Stomach smooth muscle (tissue), 2 donors: Measurements from ENCODE around the gene MEIS1.
A peak's percentile ranks its signal among the peaks of the same experiment; 100 is the strongest.

Experiments used
- H3K27ac ChIP-seq: one replicate; pipeline ENCODE4 v1.7.0; 2013; ENCODE audit warnings: mild to moderate bottlenecking, low read length, inconsistent platforms
- H3K27me3 ChIP-seq, 2 donors: one replicate each; pipeline ENCODE4 v1.7.0; 2013; ENCODE audit warnings: low read length in 2 of 2; ENCODE audit not compliant: insufficient read depth in 2 of 2, control insufficient read depth in 1 of 2
- H3K36me3 ChIP-seq, 2 donors: one replicate each; pipeline ENCODE4 v1.7.0; 2013; ENCODE audit warnings: low read length in 2 of 2; ENCODE audit not compliant: control insufficient read depth in 2 of 2, insufficient read depth in 2 of 2
- H3K4me1 ChIP-seq: one replicate; pipeline ENCODE4 v1.7.0; 2013; ENCODE audit warnings: low read length; ENCODE audit not compliant: control insufficient read depth, insufficient read depth
- H3K4me3 ChIP-seq, 2 donors: one replicate each; pipeline ENCODE4 v1.7.0; 2013; ENCODE audit warnings: low read length in 2 of 2
- H3K9ac ChIP-seq, 2 donors: one replicate each; pipeline ENCODE4 v1.7.0; 2013; ENCODE audit warnings: low read length in 2 of 2, mild to moderate bottlenecking in 1 of 2
- H3K9me3 ChIP-seq, 2 donors: one replicate each; pipeline ENCODE4 v1.7.0; 2013; ENCODE audit warnings: low read length in 2 of 2; ENCODE audit not compliant: control insufficient read depth in 2 of 2
- donor health status: healthy.
- donor health status: Pancreatic carcinoma.

Gene MEIS1

DNA sequence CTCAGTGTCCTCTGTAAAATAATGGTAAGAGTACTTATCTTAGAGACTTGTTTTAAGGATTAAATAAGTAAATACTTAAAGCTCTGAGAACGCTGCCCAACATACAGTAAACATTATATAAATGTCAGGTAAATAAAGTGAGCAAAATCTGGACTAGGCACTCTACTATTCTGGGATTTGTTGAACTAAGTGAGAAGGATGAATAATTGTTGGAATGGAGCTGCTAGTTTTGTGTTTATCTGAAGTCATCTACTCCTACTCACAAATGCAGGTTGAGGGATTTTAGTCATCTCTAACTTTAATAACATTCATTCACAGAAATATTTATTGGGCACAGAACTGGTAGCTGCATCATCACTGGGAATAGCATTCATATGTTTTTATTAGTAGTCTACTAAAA is 103.4 kb downstream of the MEIS1 start:
- Histone ChIP-seq H3K4me1 (peaks cover 38% of the 10 kb centered on the region), H3K9me3 (no peaks in the 10 kb centered on the region), H3K27me3 (no peaks in the 10 kb centered on the region), H3K4me3 (no peak overlapping the region), H3K27ac (no peak overlapping the region), H3K36me3 (peaks cover 0 to 5% of the 10 kb centered on the region in 2 donors), H3K9ac (no peak overlapping the region)

GRCh38 chr2:66539452-66539851 is 104.5 kb downstream of the MEIS1 start:
- Histone ChIP-seq H3K4me3 (no peak overlapping the region), H3K27ac (peak overlapping the region; percentile 8), H3K4me1 (peaks cover 43% of the 10 kb centered on the region), H3K9me3 (no peaks in the 10 kb centered on the region), H3K27me3 (no peaks in the 10 kb centered on the region), H3K36me3 (peaks cover 0 to 7% of the 10 kb centered on the region in 2 donors), H3K9ac (no peak overlapping the region)

- peaks cover 0 to 7% of the 10 kb centered on the region in 2 donors for H3K36me3 ChIP-seq
- no peak overlapping the region for H3K27ac ChIP-seq
- no peaks in the 10 kb centered on the region for H3K27me3 ChIP-seq
- no peak overlapping the region for H3K9ac ChIP-seq
- H3K4me1 ChIP-seq = peaks cover 45% of the 10 kb centered on the region
- H3K4me3 ChIP-seq = no peak overlapping the region
- no peaks in the 10 kb centered on the region for H3K9me3 ChIP-seq
Measured at GRCh38 chr2:66541646-66542045, 106.7 kb downstream of the MEIS1 start.

DNA sequence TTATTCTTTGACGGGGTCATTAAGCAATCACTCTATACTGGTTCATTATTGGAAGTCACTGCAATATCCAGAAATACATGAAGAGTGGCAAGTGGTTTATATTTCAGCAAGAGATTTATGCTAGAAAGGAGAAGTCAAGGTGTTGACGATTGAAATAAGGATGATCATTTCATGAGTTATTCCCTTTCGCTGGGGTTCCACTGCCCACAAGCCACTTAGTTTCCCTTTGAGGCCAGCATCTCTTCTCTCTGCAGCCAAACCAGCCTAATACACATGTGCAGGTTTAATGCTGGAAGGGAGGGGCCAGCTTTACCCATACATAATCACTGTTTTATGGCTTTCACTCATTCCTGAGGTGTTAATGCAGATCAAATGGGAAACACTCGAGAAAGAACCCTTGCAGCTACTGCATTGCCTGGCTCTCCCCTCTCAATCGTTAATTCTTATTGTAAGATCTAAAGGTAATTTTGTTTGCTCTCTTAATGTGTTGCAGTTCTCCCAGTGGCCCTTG is 108.4 kb downstream of the MEIS1 start:
- peaks cover 2 to 11% of the 10 kb centered on the region in 2 donors for H3K36me3 ChIP-seq
- H3K4me1 ChIP-seq = peaks cover 41% of the 10 kb centered on the region
- H3K9me3 ChIP-seq = no peaks in the 10 kb centered on the region
- no peak overlapping the region for H3K9ac ChIP-seq
- H3K27me3 ChIP-seq = no peaks in the 10 kb centered on the region
- H3K4me3 ChIP-seq = no peak overlapping the region
- no peak overlapping the region for H3K27ac ChIP-seq

DNA sequence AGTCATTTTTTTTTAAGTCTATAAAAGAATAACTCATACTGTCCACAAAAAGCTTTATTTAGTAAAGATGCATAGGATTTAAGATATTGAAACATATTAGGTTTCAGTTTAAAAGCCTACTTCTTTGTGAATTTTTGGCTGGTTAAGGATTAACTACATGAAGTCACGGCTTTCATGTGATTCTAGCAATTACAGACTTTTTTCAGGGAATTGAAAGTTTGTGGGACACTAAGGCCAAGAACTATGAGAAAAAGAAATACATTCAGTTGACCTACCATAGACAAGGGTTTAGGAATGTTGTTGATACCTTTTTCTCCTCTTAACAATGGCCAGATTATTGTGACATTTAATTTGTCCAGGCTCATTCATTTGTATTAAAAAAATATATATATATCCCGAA is 109.3 kb downstream of the MEIS1 start:
- Histone ChIP-seq H3K9me3 (no peaks in the 10 kb centered on the region), H3K4me1 (peaks cover 41% of the 10 kb centered on the region), H3K9ac (no peak overlapping the region), H3K36me3 (peaks cover 7 to 14% of the 10 kb centered on the region in 2 donors), H3K4me3 (no peak overlapping the region), H3K27ac (no peak overlapping the region), H3K27me3 (no peaks in the 10 kb centered on the region)

DNA sequence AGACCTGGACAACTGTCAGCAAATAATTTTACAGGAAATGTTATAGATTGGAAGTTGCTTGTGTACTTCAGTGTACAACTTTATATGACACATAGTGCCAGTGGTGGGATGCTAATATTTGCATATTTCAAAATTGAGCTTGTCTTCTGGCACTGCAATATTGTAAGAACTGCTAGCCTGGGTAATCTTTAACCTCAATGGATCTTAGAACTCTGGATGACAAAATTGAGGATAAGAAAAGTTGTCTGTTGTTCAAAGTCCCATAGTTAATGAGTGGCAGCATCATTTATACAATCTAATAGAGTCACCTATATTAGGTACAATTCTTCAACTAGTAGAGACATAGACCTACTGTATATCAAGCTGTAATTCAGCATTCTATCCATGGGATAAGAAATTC is 110.3 kb downstream of the MEIS1 start:
- peaks cover 32% of the 10 kb centered on the region for H3K4me1 ChIP-seq

GRCh38 chr2:66547118-66547517 is 112.2 kb downstream of the MEIS1 start:
- Histone ChIP-seq H3K4me1 (peaks cover 30% of the 10 kb centered on the region), H3K36me3 (peaks cover 7 to 9% of the 10 kb centered on the region in 2 donors), H3K27ac (no peak overlapping the region)

More for the DNA sequence above, 110.3 kb downstream of the MEIS1 start:
- no peaks in the 10 kb centered on the region for H3K27me3 ChIP-seq
- H3K9ac ChIP-seq = no peak overlapping the region
- no peaks in the 10 kb centered on the region for H3K9me3 ChIP-seq
- no peak overlapping the region for H3K4me3 ChIP-seq
- H3K27ac ChIP-seq = no peak overlapping the region
- H3K36me3 ChIP-seq = peaks cover 7 to 12% of the 10 kb centered on the region in 2 donors

DNA sequence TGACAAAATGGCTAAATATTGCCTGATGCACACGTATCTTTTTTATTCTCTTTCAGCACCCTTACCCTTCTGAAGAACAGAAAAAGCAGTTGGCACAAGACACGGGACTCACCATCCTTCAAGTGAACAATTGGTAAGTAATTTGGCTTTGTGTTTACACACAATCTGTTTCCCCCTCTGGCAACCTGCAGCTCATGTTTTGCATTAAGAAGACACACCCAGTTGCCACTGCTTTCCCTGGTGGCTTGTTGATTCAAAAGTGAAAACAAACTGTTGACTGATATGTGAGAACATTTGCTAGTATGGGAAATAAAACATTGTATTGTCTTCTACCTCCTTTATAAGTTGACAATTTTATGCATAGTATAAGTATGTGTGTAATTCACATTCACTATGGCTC is 113.0 kb downstream of the MEIS1 start:
- peaks cover 7 to 9% of the 10 kb centered on the region in 2 donors for H3K36me3 ChIP-seq
- no peak overlapping the region for H3K9ac ChIP-seq
- peaks cover 23% of the 10 kb centered on the region for H3K4me1 ChIP-seq
- no peak overlapping the region for H3K4me3 ChIP-seq
- H3K27ac ChIP-seq = no peak overlapping the region
- H3K9me3 ChIP-seq = no peaks in the 10 kb centered on the region
- H3K27me3 ChIP-seq = no peaks in the 10 kb centered on the region

More at GRCh38 chr2:66547118-66547517, 112.2 kb downstream of the MEIS1 start:
- Histone ChIP-seq H3K9ac (no peak overlapping the region), H3K4me3 (no peak overlapping the region), H3K27me3 (no peaks in the 10 kb centered on the region), H3K9me3 (no peaks in the 10 kb centered on the region)

DNA sequence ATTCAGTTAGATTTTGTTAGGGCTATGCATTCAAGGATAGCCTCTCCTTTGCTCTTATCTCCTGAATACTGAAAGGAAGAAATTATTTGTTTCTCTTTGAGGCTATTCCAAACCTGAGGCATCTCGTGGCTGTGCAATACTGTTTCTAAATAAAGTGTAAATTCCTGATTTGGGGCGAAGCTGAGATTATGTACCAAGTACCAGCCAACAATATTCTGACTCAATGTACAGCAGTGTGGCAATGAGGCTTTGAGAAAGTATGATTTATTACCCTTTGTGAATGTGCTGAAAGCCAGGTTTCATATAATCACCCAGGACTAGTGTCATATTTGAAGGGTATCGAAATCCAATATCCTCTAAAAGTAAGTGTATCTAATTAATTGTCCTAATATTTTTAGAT is 113.5 kb downstream of the MEIS1 start:
- Histone ChIP-seq H3K27ac (no peak overlapping the region), H3K9me3 (no peaks in the 10 kb centered on the region), H3K4me1 (peaks cover 21% of the 10 kb centered on the region), H3K4me3 (no peak overlapping the region), H3K36me3 (peaks cover 7% of the 10 kb centered on the region in 2 donors), H3K27me3 (no peaks in the 10 kb centered on the region), H3K9ac (no peak overlapping the region)

DNA sequence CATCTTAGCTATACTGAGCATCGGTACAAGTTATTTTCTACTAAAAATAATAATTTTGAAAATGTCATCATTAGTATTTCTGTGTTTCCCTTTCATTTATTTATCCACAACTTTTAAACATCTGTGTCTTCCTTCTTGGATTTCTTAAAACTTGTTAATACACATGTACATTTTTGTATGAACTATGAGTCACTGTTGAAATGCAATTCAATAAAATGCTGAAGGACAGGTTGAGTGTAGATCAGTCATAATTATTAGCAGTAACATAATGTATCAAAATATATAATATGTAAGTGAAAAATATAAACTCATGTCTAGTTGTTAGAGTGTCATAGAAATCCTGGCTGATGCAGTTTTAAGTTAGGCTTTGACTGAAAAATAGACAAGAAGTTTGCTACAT is 115.9 kb downstream of the MEIS1 start:
- no peak overlapping the region for H3K4me3 ChIP-seq
- H3K9ac ChIP-seq = no peak overlapping the region
- H3K9me3 ChIP-seq = no peaks in the 10 kb centered on the region
- H3K27ac ChIP-seq = no peak overlapping the region
- peaks cover 7 to 11% of the 10 kb centered on the region in 2 donors for H3K36me3 ChIP-seq
- peaks cover 35% of the 10 kb centered on the region for H3K4me1 ChIP-seq
- H3K27me3 ChIP-seq = no peaks in the 10 kb centered on the region

- no peaks in the 10 kb centered on the region for H3K27me3 ChIP-seq
- H3K9me3 ChIP-seq = no peaks in the 10 kb centered on the region
- peaks cover 7 to 8% of the 10 kb centered on the region in 2 donors for H3K36me3 ChIP-seq
- peak overlapping the region; percentile 53 for H3K27ac ChIP-seq
- H3K9ac ChIP-seq = no peak overlapping the region
- peaks cover 26% of the 10 kb centered on the region for H3K4me1 ChIP-seq
- H3K4me3 ChIP-seq = peak overlapping the region in 1 of 2 donors; percentile 23
Measured at GRCh38 chr2:66553370-66553769, 118.4 kb downstream of the MEIS1 start.
